GM12891 (cell line): ENCODE results near the gene ZNF587B.
"Not testable (repeated sequence)": the region's sequence is repeated elsewhere in the genome, so short reads cannot be mapped to it uniquely, and the experiment has no call there.

ENCODE experiments used
- POLR2A ChIP-seq: IDR thresholded peaks from 2 replicates; pipeline ENCODE4 v1.6.1; 2011; ENCODE audit warnings: low read depth, low read length, control low read depth
- POLR2AphosphoS5 ChIP-seq: IDR thresholded peaks from 2 replicates; pipeline ENCODE4 v1.6.1; 2011; ENCODE audit warnings: low read depth, low read length, control low read depth
- TAF1 ChIP-seq: IDR thresholded peaks from 2 replicates; pipeline ENCODE4 v1.6.1; 2011; ENCODE audit warnings: low read depth, low read length, control low read depth

GRCh38 chr19:57836991-57837390 lies 6.9 kb downstream of the ZNF587B start:
- not testable (repeated sequence) for TF ChIP-seq POLR2A, TAF1, POLR2AphosphoS5
